HG02840 (cell line): Measurements from ENCODE around the gene BTG2.
"Not testable (repeated sequence)": the region's sequence is repeated elsewhere in the genome, so short reads cannot be mapped to it uniquely, and the experiment has no call there.

ENCODE experiments used
- ATAC-seq: cut with Tn5 transposase; IDR thresholded peaks from one replicate; pipeline ENCODE4 v1.9.1; 2021; ENCODE audit warnings: mild to moderate bottlenecking, moderate library complexity, moderate number of reproducible peaks; ENCODE audit not compliant: unreplicated experiment, low FRiP score

BTG2 gene

GRCh38 chr1:203290261-203291089 lies 14.8 kb upstream of the BTG2 start:
- peak; percentile 54 for ATAC-seq

DNA sequence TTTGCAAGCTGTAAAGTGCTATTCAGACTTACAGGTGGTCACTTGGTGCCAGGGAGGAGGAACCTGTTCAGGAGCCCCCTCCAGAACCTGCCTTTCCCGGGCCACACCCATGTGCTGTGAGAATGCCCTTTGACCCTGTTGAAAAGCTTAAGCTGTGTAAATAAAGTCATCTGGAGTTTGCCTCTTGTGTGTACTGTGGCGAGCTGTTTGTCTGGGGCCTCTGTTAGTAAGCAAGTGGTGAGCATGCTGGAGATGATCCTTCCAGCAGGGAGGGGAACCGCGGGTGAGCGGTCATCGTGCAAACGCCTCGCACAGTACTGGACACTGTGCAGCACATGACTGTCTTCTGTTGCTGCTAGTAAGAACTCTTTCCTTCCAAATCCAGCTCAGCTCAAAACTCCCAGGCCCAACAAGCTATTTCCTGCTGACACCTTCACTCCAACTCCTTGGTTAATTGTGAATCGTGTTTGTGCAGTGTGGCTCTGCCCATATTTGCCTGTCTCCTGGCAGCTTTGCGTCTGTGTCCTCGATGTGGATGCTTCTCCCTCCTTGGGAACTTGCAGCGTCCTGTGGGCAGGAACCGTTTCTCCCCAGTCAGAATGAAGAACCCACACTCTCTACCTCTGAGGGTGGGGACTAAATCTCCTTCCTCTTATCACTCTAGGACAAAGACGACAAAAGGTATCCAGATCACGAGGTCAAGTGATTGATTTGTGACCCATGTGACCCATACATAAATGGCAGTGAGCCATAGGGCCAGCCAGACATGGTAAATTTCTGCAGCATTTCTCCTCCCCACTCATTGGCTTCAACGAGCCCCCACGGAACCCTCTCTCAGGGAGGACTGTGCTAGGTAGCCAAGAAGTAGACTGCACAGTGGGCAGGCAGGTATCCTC lies 13.9 kb upstream of the BTG2 start:
- no peak for ATAC-seq

- no peak for ATAC-seq
Observed at GRCh38 chr1:203295796-203296195, 9.5 kb upstream of the BTG2 start.

- no peak for ATAC-seq
Observed at GRCh38 chr1:203296460-203297073, 8.8 kb upstream of the BTG2 start.

GRCh38 chr1:203299169-203299568 lies 6.2 kb upstream of the BTG2 start:
- no peak for ATAC-seq

DNA sequence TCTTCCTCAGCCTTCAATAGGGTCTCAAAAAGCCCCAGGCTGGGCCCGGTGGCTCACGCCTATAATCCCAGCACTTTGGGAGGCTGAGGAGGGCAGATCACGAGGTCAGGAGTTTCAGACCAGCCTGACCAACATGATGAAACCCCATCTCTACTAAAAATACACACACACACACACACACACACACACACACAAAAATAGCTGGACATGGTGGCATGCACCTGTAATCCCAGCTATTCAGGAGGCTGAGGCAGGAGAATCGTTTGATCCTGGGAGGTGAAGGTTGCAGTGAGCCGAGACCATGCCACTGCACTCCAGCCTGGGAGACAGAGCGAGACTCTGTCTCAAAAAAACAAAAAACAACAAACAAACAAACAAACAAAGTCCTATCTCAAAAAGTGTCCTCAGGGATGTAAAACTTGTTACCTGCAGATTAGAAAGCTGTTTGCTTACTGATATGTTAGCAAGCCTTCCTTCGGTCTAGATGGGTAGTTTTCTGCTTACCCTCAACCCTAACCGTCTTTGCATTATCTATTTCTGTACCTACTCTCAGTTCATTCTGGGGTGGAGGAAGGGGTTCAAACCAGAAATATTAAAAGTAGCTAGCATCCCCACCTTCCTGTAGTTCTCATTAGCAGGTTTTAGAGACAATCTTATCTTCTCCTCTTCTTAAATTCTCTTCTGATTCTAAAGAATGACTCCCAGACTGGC lies 5.4 kb upstream of the BTG2 start:
- ATAC-seq: not testable (repeated sequence)

DNA sequence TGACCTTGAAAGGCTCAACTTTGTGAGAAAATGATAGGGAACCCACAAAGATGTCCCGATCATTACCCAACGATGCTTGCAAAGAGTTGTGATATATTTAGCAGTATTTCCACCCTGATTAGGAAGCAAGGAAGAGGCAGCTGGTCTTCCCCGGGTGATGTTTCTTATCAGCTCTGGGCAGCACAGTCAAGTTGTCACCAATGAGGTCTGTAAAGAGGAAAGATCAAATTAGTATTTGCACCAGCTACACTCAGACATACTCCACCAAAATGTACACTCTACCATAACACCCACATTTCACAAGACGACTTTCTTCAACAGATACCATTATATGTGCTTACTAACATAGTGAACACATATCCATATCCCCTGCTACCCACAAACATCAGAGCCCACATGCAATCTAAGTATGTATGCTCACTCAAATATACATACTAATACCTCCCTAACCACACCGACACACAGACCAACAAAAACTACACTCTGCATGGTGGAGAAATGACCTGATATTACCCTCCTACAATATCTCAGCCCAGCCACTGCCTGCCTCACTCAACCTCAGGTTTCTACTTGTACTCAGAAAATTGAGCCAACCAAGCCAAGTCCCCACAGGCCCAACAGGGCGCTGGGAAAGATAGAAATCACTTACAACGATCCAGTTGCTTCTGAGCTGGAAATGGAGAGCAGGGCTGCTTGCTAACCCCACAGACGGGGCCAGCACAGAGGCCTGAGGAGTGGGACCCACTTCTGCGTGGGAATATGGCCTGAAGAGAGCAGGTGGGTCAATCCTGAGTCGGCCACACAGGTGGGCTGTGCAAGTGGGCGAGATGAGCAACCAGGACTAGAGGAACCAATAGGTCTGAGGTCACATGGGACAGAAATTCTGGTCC lies 4.6 kb upstream of the BTG2 start:
- no peak for ATAC-seq

DNA sequence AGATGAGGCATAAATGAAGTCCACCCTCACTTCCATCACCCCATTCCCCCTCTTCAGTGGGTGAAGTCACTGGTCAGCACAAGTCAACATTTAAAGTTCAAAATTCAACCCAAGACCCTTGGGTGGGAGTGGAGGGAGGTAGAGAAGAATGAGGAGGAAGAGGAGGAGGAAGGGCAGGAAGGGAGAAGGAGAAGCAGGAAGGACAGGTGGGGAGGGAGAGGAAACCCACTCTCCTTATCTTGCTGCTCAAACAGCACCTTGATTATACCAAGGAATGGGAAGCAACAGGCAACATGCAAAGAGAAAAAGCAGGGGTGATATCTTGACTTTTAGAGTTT lies 4.0 kb upstream of the BTG2 start:
- ATAC-seq: no peak

- no peak for ATAC-seq
Observed at GRCh38 chr1:203302456-203302855, 2.9 kb upstream of the BTG2 start.

GRCh38 chr1:203302894-203303293 lies 2.4 kb upstream of the BTG2 start:
- no peak for ATAC-seq

DNA sequence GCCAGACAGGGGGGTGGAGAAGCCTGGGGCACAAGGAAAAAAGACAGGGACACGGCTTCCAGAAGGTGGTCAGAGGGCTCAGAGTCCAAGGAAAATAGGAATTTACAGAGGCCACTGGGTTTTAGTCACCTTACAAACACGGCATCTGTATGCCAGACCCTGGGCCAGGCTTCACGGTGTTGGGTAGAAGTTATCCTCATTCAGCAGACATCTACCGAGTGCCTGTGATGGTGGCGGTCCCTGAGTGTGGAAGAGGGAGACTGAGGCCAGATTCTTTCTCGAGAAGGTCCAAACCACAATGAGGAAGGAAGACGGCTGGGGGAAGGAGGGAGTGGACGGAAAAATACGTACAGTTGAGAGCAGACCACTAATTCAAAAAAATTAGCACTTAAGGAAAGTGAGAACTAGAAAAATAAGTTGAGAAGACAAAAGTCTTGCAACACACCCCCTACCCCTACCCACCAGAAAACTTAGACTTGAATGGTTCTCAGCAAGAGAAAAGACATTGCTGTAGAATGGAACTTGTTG lies 864 bp upstream of the BTG2 start:
- ATAC-seq: no peak

DNA sequence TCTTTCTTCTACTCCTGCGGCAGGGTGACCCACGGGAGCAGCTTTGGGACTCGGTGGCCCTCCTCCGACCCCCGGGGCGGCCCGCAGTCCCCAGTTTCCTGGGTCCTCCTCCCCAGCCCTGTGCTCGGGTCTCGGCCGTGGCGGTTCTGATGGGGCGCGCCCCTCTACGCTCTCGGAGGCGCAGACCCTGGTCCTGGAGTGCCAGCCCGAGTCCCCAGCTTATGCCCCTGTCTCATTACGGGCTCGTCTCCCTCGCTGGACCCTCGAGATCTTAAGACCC lies 430 bp downstream of the BTG2 start:
- ATAC-seq: peak; percentile 10

- no peak for ATAC-seq
Observed at GRCh38 chr1:203306089-203306964, 1.0 kb downstream of the BTG2 start.

- no peak for ATAC-seq
Observed at GRCh38 chr1:203306965-203307541, 1.7 kb downstream of the BTG2 start.

DNA sequence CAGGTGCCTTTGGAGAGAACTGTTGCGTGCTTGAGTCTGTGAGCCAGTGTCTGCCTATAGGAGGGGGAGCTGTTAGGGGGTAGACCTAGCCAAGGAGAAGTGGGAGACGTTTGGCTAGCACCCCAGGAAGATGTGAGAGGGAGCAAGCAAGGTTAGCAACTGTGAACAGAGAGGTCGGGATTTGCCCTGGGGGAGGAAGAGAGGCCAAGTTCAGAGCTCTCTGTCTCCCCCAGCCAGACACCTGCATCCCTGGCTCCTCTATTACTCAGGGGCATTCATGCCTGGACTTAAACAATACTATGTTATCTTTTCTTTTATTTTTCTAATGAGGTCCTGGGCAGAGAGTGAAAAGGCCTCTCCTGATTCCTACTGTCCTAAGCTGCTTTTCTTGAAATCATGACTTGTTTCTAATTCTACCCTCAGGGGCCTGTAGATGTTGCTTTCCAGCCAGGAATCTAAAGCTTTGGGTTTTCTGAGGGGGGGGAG lies 2.4 kb downstream of the BTG2 start:
- ATAC-seq: no peak

GRCh38 chr1:203308328-203308922 lies 3.1 kb downstream of the BTG2 start:
- no peak for ATAC-seq

DNA sequence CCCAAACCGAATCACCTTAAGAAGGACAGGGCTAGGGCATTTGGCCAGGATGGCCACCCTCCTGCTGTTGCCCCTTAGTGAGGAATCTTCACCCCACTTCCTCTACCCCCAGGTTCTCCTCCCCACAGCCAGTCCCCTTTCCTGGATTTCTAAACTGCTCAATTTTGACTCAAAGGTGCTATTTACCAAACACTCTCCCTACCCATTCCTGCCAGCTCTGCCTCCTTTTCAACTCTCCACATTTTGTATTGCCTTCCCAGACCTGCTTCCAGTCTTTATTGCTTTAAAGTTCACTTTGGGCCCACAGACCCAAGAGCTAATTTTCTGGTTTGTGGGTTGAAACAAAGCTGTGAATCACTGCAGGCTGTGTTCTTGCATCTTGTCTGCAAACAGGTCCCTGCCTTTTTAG lies 3.6 kb downstream of the BTG2 start:
- no peak for ATAC-seq
